NCI-H2196 treated with DMSO at 0.1 percent for 48 hours (cell line): ENCODE data around the gene ACE2.

ENCODE experiments used
- DNase-seq: peaks from one replicate; lab custom pipeline; 2025; ENCODE audit not compliant: unreplicated experiment; lab: John Stamatoyannopoulos, UW

The ACE2 gene

GRCh38 chrX:15512401-15512965 lies 88.3 kb downstream of the ACE2 start:
- no peak for DNase-seq

- DNase-seq: no peak
Observed at GRCh38 chrX:15511563-15511962, 89.2 kb downstream of the ACE2 start.
